ENCODE data around the gene ECI1.
"Not testable (repeated sequence)": the region's sequence is repeated elsewhere in the genome, so short reads cannot be mapped to it uniquely, and the experiment has no call there.

The ECI1 gene

GRCh38 chr16:2273484-2273883 lies 22.1 kb upstream of the ECI1 start:
- H3K4me3 ChIP-seq (ENCODE audit: low read depth, low read length) = no peak overlapping the region
- DNase-seq (ENCODE audit: low read depth) = no peak
- TF ChIP-seq MYC (IDR thresholded peaks at IDR 0.05; ENCODE audit: low read depth, low read length) (no peak), POLR2A (IDR thresholded peaks at IDR 0.05; ENCODE audit: extremely low read depth, insufficient read length) (no peak), CTCF (IDR thresholded peaks at IDR 0.05; ENCODE audit: low read depth, low read length) (no peak), MAX (IDR thresholded peaks at IDR 0.05; ENCODE audit: low read depth, low read length) (no peak)

GRCh38 chr16:2271848-2272461 lies 20.6 kb upstream of the ECI1 start:
- no peak for TF ChIP-seq POLR2A (IDR thresholded peaks at IDR 0.05; ENCODE audit: extremely low read depth, insufficient read length)
- no peak overlapping the region for H3K4me3 ChIP-seq (ENCODE audit: low read depth, low read length)
- DNase-seq (ENCODE audit: low read depth) = no peak

- no peak overlapping the region for H3K4me3 ChIP-seq (ENCODE audit: low read depth, low read length)
- no peak for DNase-seq (ENCODE audit: low read depth)
- TF ChIP-seq CTCF (IDR thresholded peaks at IDR 0.05; ENCODE audit: low read depth, low read length) = no peak
- TF ChIP-seq POLR2A (IDR thresholded peaks at IDR 0.05; ENCODE audit: extremely low read depth, insufficient read length) = no peak
Measured at GRCh38 chr16:2270588-2271470, 19.4 kb upstream of the ECI1 start.

- DNase-seq (ENCODE audit: low read depth) = no peak
- no peak overlapping the region for H3K4me3 ChIP-seq (ENCODE audit: low read depth, low read length)
- TF ChIP-seq CTCF (IDR thresholded peaks at IDR 0.05; ENCODE audit: low read depth, low read length) = no peak
- TF ChIP-seq MYC (IDR thresholded peaks at IDR 0.05; ENCODE audit: low read depth, low read length) = no peak
- TF ChIP-seq MAX (IDR thresholded peaks at IDR 0.05; ENCODE audit: low read depth, low read length) = no peak
- no peak for TF ChIP-seq POLR2A (IDR thresholded peaks at IDR 0.05; ENCODE audit: extremely low read depth, insufficient read length)
Measured at GRCh38 chr16:2270070-2270462, 18.7 kb upstream of the ECI1 start.

- DNase-seq (ENCODE audit: low read depth) = peak; percentile 96
- peak; percentile 90 for TF ChIP-seq POLR2A (IDR thresholded peaks at IDR 0.05; ENCODE audit: extremely low read depth, insufficient read length)
- TF ChIP-seq MAX (IDR thresholded peaks at IDR 0.05; ENCODE audit: low read depth, low read length) = peak; percentile 72
- peak; percentile 92 for TF ChIP-seq MYC (IDR thresholded peaks at IDR 0.05; ENCODE audit: low read depth, low read length)
- no peak for TF ChIP-seq CTCF (IDR thresholded peaks at IDR 0.05; ENCODE audit: low read depth, low read length)
- H3K4me3 ChIP-seq (ENCODE audit: low read depth, low read length) = peak within 1 kb of the TSS; percentile 83
Measured at GRCh38 chr16:2267913-2268666, 16.7 kb upstream of the ECI1 start, which contains the start of gene RNPS1. RNPS1 (minus strand) TSS chr16:2268126; CDS start chr16:2264643, 3,483 bp downstream.

- H3K4me3 ChIP-seq (ENCODE audit: low read depth, low read length) = peak overlapping the region; percentile 83
- not testable (repeated sequence) for DNase-seq (ENCODE audit: low read depth)
Measured at GRCh38 chr16:2267505-2267912, 16.1 kb upstream of the ECI1 start.

- H3K4me3 ChIP-seq (ENCODE audit: low read depth, low read length) = peak overlapping the region; percentile 83
- not testable (repeated sequence) for DNase-seq (ENCODE audit: low read depth)
Measured at GRCh38 chr16:2266887-2267286, 15.5 kb upstream of the ECI1 start.

GRCh38 chr16:2263026-2263425 lies 11.6 kb upstream of the ECI1 start:
- DNase-seq (ENCODE audit: low read depth); H3K4me3 ChIP-seq (ENCODE audit: low read depth, low read length): not testable (repeated sequence)
